K562 (cell line): ENCODE measurements around the gene CFAP298.

Experiments
- CBX8 ChIP-seq: fragments of 200-600 bp; sonication (generic); IDR thresholded peaks from 2 replicates; pipeline ENCODE4 v1.6.1; 2012; ENCODE audit warnings: borderline replicate concordance, mixed run types, low read depth, mild to moderate bottlenecking, moderate library complexity, mixed read lengths, low read length, control low read depth, inconsistent platforms; ENCODE audit not compliant: poor library complexity, severe bottlenecking; ENCODE audit errors: extremely low read depth
- FOXA3 ChIP-seq, 2 experiments: fragments of 450-650 bp in 1 of 2; sonication (generic) in 1 of 2; formaldehyde crosslinking; IDR thresholded peaks in 1 of 2; conservative IDR thresholded peaks in 1 of 2; 2 replicates each; pipeline versions ENCODE4 v1.4.0 to v1.8.0; 2020 to 2022; ENCODE audit warnings: mild to moderate bottlenecking in 2 of 2, missing genetic modification reagents in 1 of 2
- FOXP1 ChIP-seq: sonication (generic); formaldehyde crosslinking; IDR thresholded peaks from 2 replicates; pipeline ENCODE4 v1.8.0; 2022; ENCODE audit warnings: mild to moderate bottlenecking, missing genetic modification reagents
- MEIS2 ChIP-seq: fragments of 450-650 bp; IDR thresholded peaks from 2 replicates; pipeline ENCODE4 v1.6.1; 2014; ENCODE audit warnings: mild to moderate bottlenecking; ENCODE audit not compliant: partially characterized antibody
- RCOR1 ChIP-seq, 2 experiments: IDR thresholded peaks; 2 replicates each; pipeline ENCODE4 v1.6.1; 2012; ENCODE audit warnings: low read depth in 2 of 2, low read length in 2 of 2, borderline replicate concordance in 1 of 2, improper control_type of control experiment in 1 of 2
- TCF7 ChIP-seq: sonication (generic); IDR thresholded peaks from 2 replicates; pipeline ENCODE4 v1.6.1; 2016; ENCODE audit warnings: antibody characterized with exemption, borderline replicate concordance
- ZNF3 ChIP-seq: fragments of 250-450 bp; sonication (Bioruptor Pico); IDR thresholded peaks from 2 replicates; pipeline ENCODE4 v1.5.0; 2021; ENCODE audit warnings: mild to moderate bottlenecking, moderate library complexity
- TF ChIP-seq, protein P1 (sequence below): fragments of 450-650 bp; IDR thresholded peaks from 2 replicates; pipeline ENCODE4 v1.6.1; 2017; ENCODE audit warnings: mild to moderate bottlenecking, moderate library complexity
- TF ChIP-seq, protein P2 (sequence below): sonication (generic); formaldehyde crosslinking; IDR thresholded peaks from 2 replicates; pipeline ENCODE4 v1.8.1; 2023; ENCODE audit warnings: mild to moderate bottlenecking, missing genetic modification reagents, moderate library complexity
- TF ChIP-seq, protein P3 (sequence below), 3 experiments: IDR thresholded peaks in 2 of 3; conservative IDR thresholded peaks in 1 of 3; 2 replicates each; pipeline ENCODE4 v1.5.1; 2011 to 2012; ENCODE audit warnings: low read length in 3 of 3, mild to moderate bottlenecking in 3 of 3, control low read depth in 2 of 3, improper control_type of control experiment in 1 of 3, inconsistent platforms in 1 of 3, low read depth in 1 of 3, mixed read lengths in 1 of 3, moderate library complexity in 1 of 3; ENCODE audit not compliant: insufficient read depth in 2 of 3

DNA sequence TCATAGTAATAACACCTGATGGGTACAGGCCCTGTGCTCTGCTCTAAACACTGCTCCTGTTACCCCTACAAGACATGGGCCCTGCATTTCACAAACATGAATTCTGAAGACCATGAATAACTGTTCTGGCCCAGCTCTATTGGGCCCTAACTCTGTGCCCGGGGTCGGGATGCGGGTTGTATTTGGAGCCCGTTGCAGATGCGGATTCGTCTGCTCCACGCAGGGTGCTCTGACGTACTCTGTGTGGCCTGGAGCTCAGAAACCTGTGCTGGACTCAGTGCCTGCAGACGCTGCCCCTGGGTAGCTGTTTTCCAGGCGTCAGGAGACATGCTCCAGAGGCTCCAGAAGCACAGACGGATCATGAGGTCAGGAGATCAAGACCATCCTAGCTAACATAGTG lies 16.7 kb downstream of the CFAP298 start:
- no peak for TF ChIP-seq ZNF3 (CRISPR knock-in tag)
- TF ChIP-seq FOXA3 (CRISPR knock-in tag; conservative IDR thresholded peaks at IDR 0.05 in 1 of 2, IDR thresholded peaks at IDR 0.05 in 1 of 2) = no peak
- TF ChIP-seq MEIS2 = no peak
- TF ChIP-seq, protein P1, sequence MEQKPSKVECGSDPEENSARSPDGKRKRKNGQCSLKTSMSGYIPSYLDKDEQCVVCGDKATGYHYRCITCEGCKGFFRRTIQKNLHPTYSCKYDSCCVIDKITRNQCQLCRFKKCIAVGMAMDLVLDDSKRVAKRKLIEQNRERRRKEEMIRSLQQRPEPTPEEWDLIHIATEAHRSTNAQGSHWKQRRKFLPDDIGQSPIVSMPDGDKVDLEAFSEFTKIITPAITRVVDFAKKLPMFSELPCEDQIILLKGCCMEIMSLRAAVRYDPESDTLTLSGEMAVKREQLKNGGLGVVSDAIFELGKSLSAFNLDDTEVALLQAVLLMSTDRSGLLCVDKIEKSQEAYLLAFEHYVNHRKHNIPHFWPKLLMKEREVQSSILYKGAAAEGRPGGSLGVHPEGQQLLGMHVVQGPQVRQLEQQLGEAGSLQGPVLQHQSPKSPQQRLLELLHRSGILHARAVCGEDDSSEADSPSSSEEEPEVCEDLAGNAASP = no peak
- no peak for TF ChIP-seq CBX8
- TF ChIP-seq RCOR1 (IDR thresholded peaks at IDR 0.05; ENCODE audit: borderline replicate concordance in 1 of 2, low read depth in 2 of 2, low read length in 2 of 2) = no peak
- no peak for TF ChIP-seq FOXP1 (CRISPR knock-in tag)
- TF ChIP-seq, protein P2, sequence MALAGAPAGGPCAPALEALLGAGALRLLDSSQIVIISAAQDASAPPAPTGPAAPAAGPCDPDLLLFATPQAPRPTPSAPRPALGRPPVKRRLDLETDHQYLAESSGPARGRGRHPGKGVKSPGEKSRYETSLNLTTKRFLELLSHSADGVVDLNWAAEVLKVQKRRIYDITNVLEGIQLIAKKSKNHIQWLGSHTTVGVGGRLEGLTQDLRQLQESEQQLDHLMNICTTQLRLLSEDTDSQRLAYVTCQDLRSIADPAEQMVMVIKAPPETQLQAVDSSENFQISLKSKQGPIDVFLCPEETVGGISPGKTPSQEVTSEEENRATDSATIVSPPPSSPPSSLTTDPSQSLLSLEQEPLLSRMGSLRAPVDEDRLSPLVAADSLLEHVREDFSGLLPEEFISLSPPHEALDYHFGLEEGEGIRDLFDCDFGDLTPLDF = no peak
- no peak for TF ChIP-seq TCF7
- TF ChIP-seq, protein P3, sequence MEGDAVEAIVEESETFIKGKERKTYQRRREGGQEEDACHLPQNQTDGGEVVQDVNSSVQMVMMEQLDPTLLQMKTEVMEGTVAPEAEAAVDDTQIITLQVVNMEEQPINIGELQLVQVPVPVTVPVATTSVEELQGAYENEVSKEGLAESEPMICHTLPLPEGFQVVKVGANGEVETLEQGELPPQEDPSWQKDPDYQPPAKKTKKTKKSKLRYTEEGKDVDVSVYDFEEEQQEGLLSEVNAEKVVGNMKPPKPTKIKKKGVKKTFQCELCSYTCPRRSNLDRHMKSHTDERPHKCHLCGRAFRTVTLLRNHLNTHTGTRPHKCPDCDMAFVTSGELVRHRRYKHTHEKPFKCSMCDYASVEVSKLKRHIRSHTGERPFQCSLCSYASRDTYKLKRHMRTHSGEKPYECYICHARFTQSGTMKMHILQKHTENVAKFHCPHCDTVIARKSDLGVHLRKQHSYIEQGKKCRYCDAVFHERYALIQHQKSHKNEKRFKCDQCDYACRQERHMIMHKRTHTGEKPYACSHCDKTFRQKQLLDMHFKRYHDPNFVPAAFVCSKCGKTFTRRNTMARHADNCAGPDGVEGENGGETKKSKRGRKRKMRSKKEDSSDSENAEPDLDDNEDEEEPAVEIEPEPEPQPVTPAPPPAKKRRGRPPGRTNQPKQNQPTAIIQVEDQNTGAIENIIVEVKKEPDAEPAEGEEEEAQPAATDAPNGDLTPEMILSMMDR (IDR thresholded peaks at IDR 0.05 in 2 of 3, conservative IDR thresholded peaks at IDR 0.05 in 1 of 3; ENCODE audit: insufficient read depth in 2 of 3, low read depth in 1 of 3, low read length in 3 of 3) = no peak
